Endothelial cell of umbilical vein (primary cell): ENCODE data around the gene ETNK2. TPM values are rescaled to one million over a fixed set of nuclear protein-coding genes. Genes with fewer than 3 reads are reported as not detected.

Experiments used
- BruUV-seq: library from RNA; stranded (reverse); fragments of 400-500 nt; replicated peaks from 2 replicates; lab custom pipeline; 2021; lab: Mats Ljungman, UMichigan
- CTCF ChIA-PET: fragments of 300-600, 350-600 bp; sonication (Branson Sonifier 250); formaldehyde crosslinking; loops from one replicate; lab custom pipeline; 2021; ENCODE audit warnings: antibody characterized with exemption, inconsistent platforms; lab: Charles Lee
- POLR2A ChIA-PET: fragments of 300-600, 350-600 bp; sonication (Branson Sonifier 250); formaldehyde crosslinking; loops from one replicate; lab custom pipeline; 2021; ENCODE audit warnings: antibody characterized with exemption, inconsistent platforms; lab: Charles Lee
- DNase-seq: peaks from one replicate; pipeline ENCODE4 v3.0.0-alpha.2; 2011; ENCODE audit warnings: low read depth, low spot score
- FAIRE-seq: peaks from 2 replicates; lab custom pipeline; 2011; peaks lifted over from hg19 to GRCh38; lab: Jason Lieb, UNC
- H2AFZ ChIP-seq: 2 replicates; pipeline ENCODE4 v1.6.0; 2012; ENCODE audit warnings: low read depth, low read length, control low read depth, inconsistent platforms
- H3K27ac ChIP-seq: 2 replicates; pipeline ENCODE4 v1.5.1; 2011; ENCODE audit warnings: low read depth, mild to moderate bottlenecking, control low read depth, low read length, moderate library complexity; ENCODE audit not compliant: insufficient read depth
- H3K27me3 ChIP-seq, 2 experiments: 2 replicates each; pipeline versions ENCODE4 v1.6.0 to v1.6.1; 2011; ENCODE audit warnings: low read length in 2 of 2, mixed read lengths in 1 of 2; ENCODE audit not compliant: control insufficient read depth in 2 of 2, insufficient read depth in 2 of 2
- H3K36me3 ChIP-seq, 2 experiments: 2 replicates in 1 of 2; 3 replicates in 1 of 2; pipeline ENCODE4 v1.5.1; 2011; ENCODE audit warnings: low read length in 2 of 2, mild to moderate bottlenecking in 1 of 2, moderate library complexity in 1 of 2; ENCODE audit not compliant: control insufficient read depth in 2 of 2, insufficient read depth in 2 of 2; ENCODE audit errors: extremely low read depth in 1 of 2
- H3K4me1 ChIP-seq: 3 replicates; pipeline ENCODE4 v1.5.1; 2011; ENCODE audit warnings: mild to moderate bottlenecking, low read length; ENCODE audit not compliant: control insufficient read depth, insufficient read depth; ENCODE audit errors: extremely low read depth
- H3K4me2 ChIP-seq: 2 replicates; pipeline ENCODE4 v1.6.1; 2011; ENCODE audit warnings: low read length, control low read depth, mixed read lengths; ENCODE audit not compliant: insufficient read depth
- H3K4me3 ChIP-seq, 3 experiments: fragments of 200-600 bp in 1 of 3; sonication (generic), shearing (Covaris generic) in 1 of 3; replicated peaks in 1 of 3; 2 replicates each; pipeline ENCODE4 v1.5.1; 2011 to 2016; ENCODE audit warnings: control low read depth in 3 of 3, low read length in 3 of 3, mild to moderate bottlenecking in 2 of 3, inconsistent platforms in 1 of 3, low read depth in 1 of 3, moderate library complexity in 1 of 3; ENCODE audit not compliant: insufficient read depth in 1 of 3
- H3K79me2 ChIP-seq: 2 replicates; pipeline ENCODE4 v1.6.0; 2012; ENCODE audit warnings: low read length, inconsistent platforms; ENCODE audit not compliant: control insufficient read depth, insufficient read depth
- H3K9ac ChIP-seq: replicated peaks from 2 replicates; pipeline ENCODE3; 2011; ENCODE audit warnings: low read length, control low read depth; ENCODE audit not compliant: insufficient read depth; ENCODE audit errors: extremely low read depth
- H3K9me1 ChIP-seq: replicated peaks from 3 replicates; pipeline ENCODE4 v1.6.0; 2011; ENCODE audit warnings: mild to moderate bottlenecking, low read length; ENCODE audit not compliant: control insufficient read depth, insufficient read depth; ENCODE audit errors: extremely low read depth
- H3K9me3 ChIP-seq: replicated peaks from 2 replicates; pipeline ENCODE4 v1.5.1; 2012; ENCODE audit warnings: low read length, inconsistent platforms; ENCODE audit not compliant: control insufficient read depth, insufficient read depth
- H4K20me1 ChIP-seq: replicated peaks from 2 replicates; pipeline ENCODE3; 2011; ENCODE audit warnings: mild to moderate bottlenecking, low read length; ENCODE audit not compliant: control insufficient read depth, insufficient read depth; ENCODE audit errors: extremely low read depth
- GATA2 ChIP-seq: IDR thresholded peaks from 2 replicates; pipeline ENCODE4 v1.7.0; 2011; ENCODE audit warnings: low read depth, mild to moderate bottlenecking, moderate library complexity, mixed read lengths, low read length; ENCODE audit not compliant: insufficient read length, insufficient read depth
- dilution Hi-C: fragments of 300-500 bp; cut with MboI; formaldehyde crosslinking; loops from one replicate; pipeline ENCODE4 v1.15.0; 2019; ENCODE audit warnings: low sequenced_read_pairs; ENCODE audit not compliant: extremely low pct_ligation_motif_present
- intact Hi-C: fragments of 100-400 bp; cut with micrococcal nuclease; formaldehyde crosslinking; loops from one replicate; pipeline ENCODE4 v1.10.0; 2022
- polyA plus RNA-seq, 4 experiments: library from polyadenylated mRNA; depleted of rRNA in 3 of 4; stranded (reverse) in 3 of 4; unstranded in 1 of 4; fragments of >200 nt; gene quantifications; 2 replicates each; pipeline versions ENCODE4 v1.2.1 to v1.2.3, GENCODE V29; 2011 to 2012; ENCODE audit warnings: missing spikeins in 1 of 4
- total RNA-seq: library from RNA; stranded (reverse); gene quantifications from 2 replicates; pipeline ENCODE4 v1.2.3, GENCODE V29; 2021
- TF ChIP-seq, protein P1 (sequence below), 2 donors: IDR thresholded peaks; 1 replicate in 1 of 2; 2 replicates in 1 of 2; pipeline ENCODE4 v1.5.1; 2011; ENCODE audit warnings: low read length in 2 of 2, mild to moderate bottlenecking in 2 of 2, moderate library complexity in 2 of 2, control low read depth in 1 of 2, inconsistent platforms in 1 of 2, low read depth in 1 of 2; ENCODE audit not compliant: insufficient read depth in 1 of 2; ENCODE audit errors: extremely low read depth in 1 of 2

Gene ETNK2
- total and polyA plus RNA-seq, 2 donors (not counting 3 experiments of a cell fraction or from before 2014, with no cell fraction given): 13.5 to 27.5 TPM

DNA sequence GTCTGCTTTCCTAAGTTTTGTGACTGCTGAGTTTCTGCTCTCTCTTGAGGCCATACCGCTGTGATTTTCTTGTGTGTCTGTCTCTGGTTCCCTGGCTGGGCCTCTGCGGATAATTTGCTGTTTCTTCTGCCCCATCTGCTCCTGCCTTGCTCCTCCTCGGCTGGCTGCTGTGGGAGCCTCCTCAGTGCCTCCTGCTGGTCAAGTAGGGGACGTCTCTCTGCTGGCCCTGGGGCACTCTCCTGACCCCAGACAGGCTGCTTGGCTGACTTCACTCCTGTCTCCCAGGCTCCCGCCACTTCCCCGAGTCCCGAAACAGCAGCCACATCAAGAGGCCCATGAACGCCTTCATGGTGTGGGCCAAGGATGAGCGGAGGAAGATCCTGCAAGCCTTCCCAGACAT lies 28.5 kb downstream of the ETNK2 start:
- FAIRE-seq: no peak
- Histone ChIP-seq H3K36me3 (peaks cover 0 to 49% of the 10 kb centered on the region in 2 experiments), H2AFZ (no peak overlapping the region), H3K79me2 (no peaks in the 10 kb centered on the region), H3K9ac (no peak overlapping the region), H3K9me1 (no peaks in the 10 kb centered on the region), H3K27me3 (no peaks in the 10 kb centered on the region), H4K20me1 (no peaks in the 10 kb centered on the region), H3K9me3 (no peaks in the 10 kb centered on the region), H3K27ac (no peak overlapping the region), H3K4me3 (no peak overlapping the region), H3K4me2 (no peak overlapping the region), H3K4me1 (peaks cover 6% of the 10 kb centered on the region)
- intact Hi-C loops: loop anchor here (10.0 kb wide), 1 partner anchor 129 kb away; no protein-coding TSS in a partner anchor
- no TSS peak for BruUV-seq
- ChIA-PET POLR2A (no interaction called here), CTCF (interaction anchor here (0.9 to 19.0 kb wide), 2 partner anchors 45 to 257 kb away, joined by 3 to 903 read pairs; partner anchors contain the start of gene SNRPE)
- TF ChIP-seq, protein P1, sequence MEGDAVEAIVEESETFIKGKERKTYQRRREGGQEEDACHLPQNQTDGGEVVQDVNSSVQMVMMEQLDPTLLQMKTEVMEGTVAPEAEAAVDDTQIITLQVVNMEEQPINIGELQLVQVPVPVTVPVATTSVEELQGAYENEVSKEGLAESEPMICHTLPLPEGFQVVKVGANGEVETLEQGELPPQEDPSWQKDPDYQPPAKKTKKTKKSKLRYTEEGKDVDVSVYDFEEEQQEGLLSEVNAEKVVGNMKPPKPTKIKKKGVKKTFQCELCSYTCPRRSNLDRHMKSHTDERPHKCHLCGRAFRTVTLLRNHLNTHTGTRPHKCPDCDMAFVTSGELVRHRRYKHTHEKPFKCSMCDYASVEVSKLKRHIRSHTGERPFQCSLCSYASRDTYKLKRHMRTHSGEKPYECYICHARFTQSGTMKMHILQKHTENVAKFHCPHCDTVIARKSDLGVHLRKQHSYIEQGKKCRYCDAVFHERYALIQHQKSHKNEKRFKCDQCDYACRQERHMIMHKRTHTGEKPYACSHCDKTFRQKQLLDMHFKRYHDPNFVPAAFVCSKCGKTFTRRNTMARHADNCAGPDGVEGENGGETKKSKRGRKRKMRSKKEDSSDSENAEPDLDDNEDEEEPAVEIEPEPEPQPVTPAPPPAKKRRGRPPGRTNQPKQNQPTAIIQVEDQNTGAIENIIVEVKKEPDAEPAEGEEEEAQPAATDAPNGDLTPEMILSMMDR (IDR thresholded peaks at IDR 0.05; ENCODE audit: extremely low read depth in 1 of 2, insufficient read depth in 1 of 2, low read depth in 1 of 2, low read length in 2 of 2): peak; percentile 40 to 70
- TF ChIP-seq GATA2: no peak
- dilution Hi-C loops: no loop called here
- peak; percentile 19 for DNase-seq

DNA sequence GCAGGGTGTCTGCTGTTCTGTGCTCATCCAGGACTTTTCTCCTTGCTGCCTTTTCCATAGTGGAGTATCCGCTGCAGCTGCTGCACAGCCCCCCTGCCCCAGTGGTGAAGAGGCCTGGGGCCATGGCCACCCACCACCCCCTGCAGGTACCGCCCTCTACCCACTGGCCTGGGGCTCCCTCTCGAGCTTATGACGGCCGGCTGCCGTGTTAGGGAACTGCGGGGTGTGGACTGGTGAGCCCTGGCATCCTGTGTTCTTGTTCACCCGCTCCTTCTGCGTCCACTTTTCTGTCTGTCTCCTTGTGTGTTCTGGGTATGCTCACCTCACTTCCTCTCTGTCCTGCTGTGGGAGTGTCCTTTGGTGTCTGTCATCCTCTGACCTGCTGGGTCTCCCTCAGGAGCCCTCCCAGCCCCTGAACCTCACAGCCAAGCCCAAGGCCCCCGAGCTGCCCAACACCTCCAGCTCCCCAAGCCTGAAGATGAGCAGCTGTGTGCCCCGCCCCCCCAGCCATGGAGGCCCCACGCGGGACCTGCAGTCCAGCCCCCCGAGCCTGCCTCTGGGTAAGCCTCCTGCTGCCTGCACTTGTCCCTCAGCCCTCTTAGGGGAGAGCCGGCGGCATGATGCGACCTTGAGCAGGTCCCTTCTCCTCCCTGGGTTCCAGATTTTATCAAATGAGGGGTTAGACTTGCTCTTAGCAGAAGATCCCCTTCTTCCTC lies 29.8 kb downstream of the ETNK2 start:
- Histone ChIP-seq H3K4me3 (no peak overlapping the region), H4K20me1 (no peaks in the 10 kb centered on the region), H3K9me1 (no peaks in the 10 kb centered on the region), H3K27me3 (no peaks in the 10 kb centered on the region), H3K4me1 (no peaks in the 10 kb centered on the region), H3K4me2 (no peak overlapping the region), H3K36me3 (peaks cover 0 to 53% of the 10 kb centered on the region in 2 experiments), H3K27ac (no peak overlapping the region), H2AFZ (no peak overlapping the region), H3K79me2 (no peaks in the 10 kb centered on the region), H3K9me3 (no peaks in the 10 kb centered on the region), H3K9ac (no peak overlapping the region)
- no TSS peak for BruUV-seq
- POLR2A ChIA-PET: no interaction called here
- intact Hi-C loops: loop anchor here (10.0 kb wide), 1 partner anchor 127 kb away; no protein-coding TSS in a partner anchor
- CTCF ChIA-PET: interaction anchor here (19.0 kb wide), 1 partner anchor 256 kb away, joined by 903 read pairs; the partner anchor contains the start of gene SNRPE
- DNase-seq: no peak
- TF ChIP-seq GATA2: no peak
- dilution Hi-C loops: no loop called here
- FAIRE-seq: no peak
